ENCODE data around the gene HAPLN1.

HAPLN1 gene

GRCh38 chr5:83726912-83727311, 6.3 kb upstream of the HAPLN1 start:
- TF ChIP-seq CTCF (IDR thresholded peaks at IDR 0.05; ENCODE audit: low read depth, low read length) = no peak
- DNase-seq (ENCODE audit: extremely low read depth, low read depth) = no peak

- no peak; the same call in 1 of the 2 replicates for TF ChIP-seq CTCF (IDR thresholded peaks at IDR 0.05; ENCODE audit: low read depth, low read length)
- DNase-seq (ENCODE audit: extremely low read depth, low read depth) = no peak
These were observed 4.3 kb upstream of the HAPLN1 start for GRCh38 chr5:83724935-83725334.

GRCh38 chr5:83724001-83724400, 3.3 kb upstream of the HAPLN1 start:
- DNase-seq (ENCODE audit: extremely low read depth, low read depth) = no peak
- TF ChIP-seq CTCF (IDR thresholded peaks at IDR 0.05; ENCODE audit: low read depth, low read length) = no peak

- DNase-seq (ENCODE audit: extremely low read depth, low read depth) = no peak
- TF ChIP-seq CTCF (IDR thresholded peaks at IDR 0.05; ENCODE audit: low read depth, low read length) = no peak
These were observed 2.4 kb upstream of the HAPLN1 start for GRCh38 chr5:83723031-83723430.

GRCh38 chr5:83721953-83722901, 1.6 kb upstream of the HAPLN1 start:
- peak; percentile 46 for DNase-seq (ENCODE audit: extremely low read depth, low read depth)
- peak; percentile 61 for TF ChIP-seq CTCF (IDR thresholded peaks at IDR 0.05; ENCODE audit: low read depth, low read length)

- DNase-seq (ENCODE audit: extremely low read depth, low read depth) = no peak
- TF ChIP-seq CTCF (IDR thresholded peaks at IDR 0.05; ENCODE audit: low read depth, low read length) = no peak
These were observed 1.6 kb downstream of the HAPLN1 start for GRCh38 chr5:83718936-83719495.

- peak; percentile 34 for DNase-seq (ENCODE audit: extremely low read depth, low read depth)
These were observed 2.3 kb downstream of the HAPLN1 start for GRCh38 chr5:83718195-83718825.

More at GRCh38 chr5:83718195-83718825, 2.3 kb downstream of the HAPLN1 start:
- peak; percentile 86 for TF ChIP-seq CTCF (IDR thresholded peaks at IDR 0.05; ENCODE audit: low read depth, low read length)
